ENCODE results near the gene LEKR1.

Gene LEKR1

GRCh38 chr3:156792114-156792513 lies 34.0 kb upstream of the LEKR1 start (continued):
- TF ChIP-seq, protein P1, sequence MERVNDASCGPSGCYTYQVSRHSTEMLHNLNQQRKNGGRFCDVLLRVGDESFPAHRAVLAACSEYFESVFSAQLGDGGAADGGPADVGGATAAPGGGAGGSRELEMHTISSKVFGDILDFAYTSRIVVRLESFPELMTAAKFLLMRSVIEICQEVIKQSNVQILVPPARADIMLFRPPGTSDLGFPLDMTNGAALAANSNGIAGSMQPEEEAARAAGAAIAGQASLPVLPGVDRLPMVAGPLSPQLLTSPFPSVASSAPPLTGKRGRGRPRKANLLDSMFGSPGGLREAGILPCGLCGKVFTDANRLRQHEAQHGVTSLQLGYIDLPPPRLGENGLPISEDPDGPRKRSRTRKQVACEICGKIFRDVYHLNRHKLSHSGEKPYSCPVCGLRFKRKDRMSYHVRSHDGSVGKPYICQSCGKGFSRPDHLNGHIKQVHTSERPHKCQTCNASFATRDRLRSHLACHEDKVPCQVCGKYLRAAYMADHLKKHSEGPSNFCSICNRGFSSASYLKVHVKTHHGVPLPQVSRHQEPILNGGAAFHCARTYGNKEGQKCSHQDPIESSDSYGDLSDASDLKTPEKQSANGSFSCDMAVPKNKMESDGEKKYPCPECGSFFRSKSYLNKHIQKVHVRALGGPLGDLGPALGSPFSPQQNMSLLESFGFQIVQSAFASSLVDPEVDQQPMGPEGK (CRISPR knock-in tag; IDR thresholded peaks at IDR 0.05; ENCODE audit: borderline replicate concordance), result no peak
- TF ChIP-seq TSHZ2 (CRISPR knock-in tag; IDR thresholded peaks at IDR 0.05), result no peak
- TF ChIP-seq CSDC2 (CRISPR knock-in tag; IDR thresholded peaks at IDR 0.05), result no peak
- no peak for TF ChIP-seq ZNF565 (CRISPR knock-in tag; conservative IDR thresholded peaks at IDR 0.05; ENCODE audit: low read depth)
- no peak for TF ChIP-seq ZFP30 (CRISPR knock-in tag; IDR thresholded peaks at IDR 0.05)
- no peak for TF ChIP-seq TOX (CRISPR knock-in tag; IDR thresholded peaks at IDR 0.05; ENCODE audit: borderline replicate concordance)
- no peak for TF ChIP-seq BACH2 (CRISPR knock-in tag; IDR thresholded peaks at IDR 0.05; ENCODE audit: borderline replicate concordance)

GRCh38 chr3:156792536-156792935 lies 33.6 kb upstream of the LEKR1 start:
- no peak for ATAC-seq
- TF ChIP-seq ZFP3 (CRISPR knock-in tag; IDR thresholded peaks at IDR 0.05) (no peak), PPARA (CRISPR knock-in tag; IDR thresholded peaks at IDR 0.05; ENCODE audit: borderline replicate concordance) (no peak), ISL1 (CRISPR knock-in tag; IDR thresholded peaks at IDR 0.05) (no peak), CREB5 (CRISPR knock-in tag; IDR thresholded peaks at IDR 0.05; ENCODE audit: low read depth) (no peak), ZC3H10 (CRISPR knock-in tag; IDR thresholded peaks at IDR 0.05) (no peak), ESRRG (CRISPR knock-in tag; IDR thresholded peaks at IDR 0.05) (no peak), TOX (CRISPR knock-in tag; IDR thresholded peaks at IDR 0.05; ENCODE audit: borderline replicate concordance) (no peak), ARNTL (CRISPR knock-in tag; IDR thresholded peaks at IDR 0.05; ENCODE audit: borderline replicate concordance, low read depth) (no peak), SNAI2 (CRISPR knock-in tag; IDR thresholded peaks at IDR 0.05) (no peak), ZNF8 (CRISPR knock-in tag; IDR thresholded peaks at IDR 0.05) (no peak)
- TF ChIP-seq, protein P1 (CRISPR knock-in tag; IDR thresholded peaks at IDR 0.05; ENCODE audit: borderline replicate concordance), result no peak

- TF ChIP-seq TSHZ2 (CRISPR knock-in tag; IDR thresholded peaks at IDR 0.05) (no peak), ZFP3 (CRISPR knock-in tag; IDR thresholded peaks at IDR 0.05) (no peak), ARNTL (CRISPR knock-in tag; IDR thresholded peaks at IDR 0.05; ENCODE audit: borderline replicate concordance, low read depth) (no peak), ZNF70 (CRISPR knock-in tag; IDR thresholded peaks at IDR 0.05) (no peak), ZNF8 (CRISPR knock-in tag; IDR thresholded peaks at IDR 0.05) (no peak)
- ATAC-seq, result no peak
Observed at GRCh38 chr3:156792945-156793344, 33.2 kb upstream of the LEKR1 start.

- ATAC-seq, result no peak
- TF ChIP-seq ZFP3 (CRISPR knock-in tag; IDR thresholded peaks at IDR 0.05) (no peak), ZNF8 (CRISPR knock-in tag; IDR thresholded peaks at IDR 0.05) (no peak), CREB5 (CRISPR knock-in tag; IDR thresholded peaks at IDR 0.05; ENCODE audit: low read depth) (no peak), ZFP30 (CRISPR knock-in tag; IDR thresholded peaks at IDR 0.05) (no peak), GLIS3 (CRISPR knock-in tag; IDR thresholded peaks at IDR 0.05) (no peak), ESRRG (CRISPR knock-in tag; IDR thresholded peaks at IDR 0.05) (no peak), ZNF70 (CRISPR knock-in tag; IDR thresholded peaks at IDR 0.05) (no peak), PPARA (CRISPR knock-in tag; IDR thresholded peaks at IDR 0.05; ENCODE audit: borderline replicate concordance) (no peak), TCF4 (CRISPR knock-in tag; IDR thresholded peaks at IDR 0.05; ENCODE audit: borderline replicate concordance) (no peak), ZNF565 (CRISPR knock-in tag; conservative IDR thresholded peaks at IDR 0.05; ENCODE audit: low read depth) (no peak), ZC3H10 (CRISPR knock-in tag; IDR thresholded peaks at IDR 0.05) (no peak)
- TF ChIP-seq, protein P2, sequence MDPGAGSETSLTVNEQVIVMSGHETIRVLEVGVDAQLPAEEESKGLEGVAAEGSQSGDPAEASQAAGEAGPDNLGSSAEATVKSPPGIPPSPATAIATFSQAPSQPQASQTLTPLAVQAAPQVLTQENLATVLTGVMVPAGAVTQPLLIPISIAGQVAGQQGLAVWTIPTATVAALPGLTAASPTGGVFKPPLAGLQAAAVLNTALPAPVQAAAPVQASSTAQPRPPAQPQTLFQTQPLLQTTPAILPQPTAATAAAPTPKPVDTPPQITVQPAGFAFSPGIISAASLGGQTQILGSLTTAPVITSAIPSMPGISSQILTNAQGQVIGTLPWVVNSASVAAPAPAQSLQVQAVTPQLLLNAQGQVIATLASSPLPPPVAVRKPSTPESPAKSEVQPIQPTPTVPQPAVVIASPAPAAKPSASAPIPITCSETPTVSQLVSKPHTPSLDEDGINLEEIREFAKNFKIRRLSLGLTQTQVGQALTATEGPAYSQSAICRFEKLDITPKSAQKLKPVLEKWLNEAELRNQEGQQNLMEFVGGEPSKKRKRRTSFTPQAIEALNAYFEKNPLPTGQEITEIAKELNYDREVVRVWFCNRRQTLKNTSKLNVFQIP (CRISPR knock-in tag; IDR thresholded peaks at IDR 0.05; ENCODE audit: borderline replicate concordance, low read depth), result no peak
Observed at GRCh38 chr3:156793400-156793799, 32.8 kb upstream of the LEKR1 start.
